ENCODE measurements around the gene NUDT21. TPM values are rescaled to one million over a fixed set of nuclear protein-coding genes. Genes with fewer than 3 reads are reported as not detected.

Gene NUDT21
- total and polyA plus RNA-seq, 2 of the 8 experiments (the other 6 are each of a cell fraction or from before 2014, with no cell fraction given): 78.1 to 277 TPM

GRCh38 chr16:56423584-56424403, 27.3 kb downstream of the NUDT21 start:
- no peak overlapping the region for H2AFZ ChIP-seq (ENCODE audit: low read length)

More at GRCh38 chr16:56423584-56424403, 27.3 kb downstream of the NUDT21 start:
- Histone ChIP-seq H4K8ac (ENCODE audit: extremely low read depth, insufficient read depth, low read length) (no peak overlapping the region), H2BK12ac (ENCODE audit: low read depth, low read length) (no peak overlapping the region), H3K4ac (replicated peaks; ENCODE audit: insufficient read length, low read depth, low read length) (no peak overlapping the region), H3K27ac (ENCODE audit: low read depth, low read length) (no peak overlapping the region), H3K56ac (replicated peaks; ENCODE audit: insufficient read length, low read depth, low read length) (no peak overlapping the region), H3K27me3 (replicated peaks in 1 of 4; ENCODE audit: control insufficient read depth in 3 of 4, extremely low read depth in 1 of 4, insufficient read depth in 3 of 4, low read length in 3 of 4) (peaks cover 0 to 6% (median 3%) of the 10 kb centered on the region in 4 experiments; a peak in 3 of 7 replicates), H3K9me3 (ENCODE audit: insufficient read depth in 2 of 2, low read depth in 1 of 2, low read length in 1 of 2) (no peaks in the 10 kb centered on the region), H3K79me1 (ENCODE audit: low read depth, low read length) (no peaks in the 10 kb centered on the region), H2BK5ac (ENCODE audit: low read depth, low read length) (no peak overlapping the region), H3K79me2 (ENCODE audit: control insufficient read depth in 1 of 2, insufficient read depth in 2 of 2, low read length in 2 of 2) (peaks cover 0 to 21% of the 10 kb centered on the region in 2 experiments; a peak in 1 of 4 replicates), H3K4me1 (replicated peaks in 1 of 4; ENCODE audit: control insufficient read depth in 3 of 4, insufficient read depth in 4 of 4, low read length in 3 of 4) (peaks cover 0 to 12% (median 8%) of the 10 kb centered on the region in 4 experiments; a peak in 6 of 7 replicates), H2BK15ac (ENCODE audit: low read length) (no peak overlapping the region), H4K91ac (replicated peaks; ENCODE audit: insufficient read length, low read length) (no peak overlapping the region), H4K20me1 (replicated peaks in 1 of 2; ENCODE audit: control insufficient read depth in 1 of 2, insufficient read depth in 2 of 2, low read length in 2 of 2) (peaks cover 2 to 10% of the 10 kb centered on the region in 2 experiments), H3K23me2 (ENCODE audit: low read depth, low read length) (peaks cover 9% of the 10 kb centered on the region; the same call in 1 of the 2 replicates), H2AK5ac (ENCODE audit: low read depth, low read length) (no peak overlapping the region), H3K4me2 (ENCODE audit: insufficient read depth in 1 of 2, low read depth in 2 of 2, low read length in 2 of 2) (peak overlapping the region; percentile 79 to 85), H2BK20ac (ENCODE audit: low read length) (no peak overlapping the region), H3K4me3 (ENCODE audit: extremely low read depth in 1 of 4, insufficient read depth in 2 of 4, low read depth in 3 of 4, low read length in 4 of 4) (peak overlapping the region; percentile 46 to 83 (median 62); a peak in 7 of 8 replicates), H3K14ac (ENCODE audit: insufficient read length) (no peak overlapping the region), H3K23ac (ENCODE audit: insufficient read length) (no peak overlapping the region), H4K5ac (ENCODE audit: insufficient read length, low read depth, low read length) (no peak overlapping the region), H2BK120ac (replicated peaks; ENCODE audit: low read depth, low read length) (no peak overlapping the region), H3K9ac (replicated peaks in 1 of 4; ENCODE audit: extremely low read depth in 1 of 4, low read depth in 3 of 4, low read length in 3 of 4) (no peak overlapping the region), H3K36me3 (ENCODE audit: control insufficient read depth in 2 of 4, insufficient read depth in 4 of 4, low read length in 3 of 4) (no peaks in the 10 kb centered on the region), H3K18ac (ENCODE audit: extremely low read depth, low read length) (no peak overlapping the region)
- POLR2A ChIA-PET (ENCODE audit: partially characterized antibody): no interaction called here
- CTCF ChIA-PET (ENCODE audit: partially characterized antibody): no interaction called here
- TF ChIP-seq YY1 (IDR thresholded peaks at IDR 0.05; ENCODE audit: low read depth, low read length) (no peak), RXRA (IDR thresholded peaks at IDR 0.05; ENCODE audit: insufficient read depth, low read depth, low read length) (no peak), JUN (IDR thresholded peaks at IDR 0.05; ENCODE audit: low read depth, low read length) (no peak), CHD1 (IDR thresholded peaks at IDR 0.05; ENCODE audit: low read depth, low read length) (no peak), SIX5 (IDR thresholded peaks at IDR 0.05; ENCODE audit: low read depth, low read length) (no peak), SUZ12 (IDR thresholded peaks at IDR 0.05; ENCODE audit: low read length) (no peak; the same call in 1 of the 2 replicates), BRCA1 (IDR thresholded peaks at IDR 0.05; ENCODE audit: low read depth, low read length) (no peak), ATF3 (IDR thresholded peaks at IDR 0.05; ENCODE audit: insufficient read depth, low read depth, low read length) (no peak), GABPA (IDR thresholded peaks at IDR 0.05; ENCODE audit: borderline replicate concordance, insufficient read depth, low read length) (no peak)
- DNase-seq (ENCODE audit: low read depth in 1 of 2, low spot score in 2 of 2) (no peak), FAIRE-seq (no peak)
- WGBS, 2 experiments (ENCODE audit: extremely low coverage in 1 of 2, insufficient coverage in 1 of 2, insufficient read length in 1 of 2, insufficient replicate concordance in 2 of 2, low coverage in 1 of 2, low lambda C conversion rate in 2 of 2, missing lambda C conversion rate in 1 of 2): 66% methylated on average over 7 of the region's 7 CpGs; no CpG with 5 or more reads in 1 of the 2 experiments

Data from H1 (cell line).